Measurements from ENCODE around the gene NTM. TPM values are rescaled to one million over a fixed set of nuclear protein-coding genes. Genes with fewer than 3 reads are reported as not detected.

The NTM gene
- total and polyA plus RNA-seq, 2 of the 8 experiments (the other 6 are each of a cell fraction or from before 2014, with no cell fraction given), result 13.4 to 20.0 TPM

DNA sequence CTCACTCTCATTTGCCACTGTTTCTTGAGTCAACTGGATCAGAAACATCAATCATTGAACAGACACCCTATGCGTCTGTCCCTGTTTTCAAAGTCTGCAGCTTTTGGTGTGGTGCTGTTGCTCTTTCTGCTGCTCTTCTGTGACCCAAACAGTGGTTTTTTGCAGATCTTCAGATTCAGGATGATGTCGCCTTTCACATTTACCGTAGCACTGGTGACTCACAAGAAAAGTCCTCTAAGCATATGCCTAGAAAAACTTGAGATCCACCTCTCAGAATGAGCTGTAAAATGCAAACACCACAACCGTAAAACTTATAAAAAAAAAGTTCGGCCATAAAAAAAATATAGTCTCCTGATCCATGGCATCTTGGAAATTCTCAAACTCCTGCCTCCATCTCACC is 400.4 kb downstream of the NTM start (continued):
- TF ChIP-seq CBX8 (IDR thresholded peaks at IDR 0.05; ENCODE audit: borderline replicate concordance, low read depth, low read length) (no peak), SIX5 (IDR thresholded peaks at IDR 0.05; ENCODE audit: low read depth, low read length) (no peak), ASH2L (IDR thresholded peaks at IDR 0.05; ENCODE audit: low read length) (no peak)
